Activated naive CD4-positive, alpha-beta T cell treated with anti-CD3 and anti-CD28 coated beads for 36 hours (primary cell): ENCODE results near the gene MRPS6. TPM values are rescaled to one million over a fixed set of nuclear protein-coding genes. Genes with fewer than 3 reads are reported as not detected.
A peak's percentile ranks its signal among the peaks of the same experiment; 100 is the strongest.

ENCODE experiments used
- CTCF ChIA-PET: fragments of 350-600 bp; sonication (Branson Sonifier 250); formaldehyde crosslinking; loops from one replicate; lab custom pipeline; 2021; ENCODE audit warnings: antibody characterized with exemption; lab: Charles Lee
- DNase-seq: peaks from one replicate; pipeline ENCODE4 v3.0.0-alpha.2; 2020
- H3K27ac Mint-ChIP-seq: one replicate; pipeline ENCODE4 v1.8.0; 2021; ENCODE audit warnings: mild to moderate bottlenecking, mixed read lengths
- H3K27me3 Mint-ChIP-seq: one replicate; pipeline ENCODE4 v1.8.0; 2021; ENCODE audit warnings: low read depth, mixed read lengths
- H3K36me3 Mint-ChIP-seq: one replicate; pipeline ENCODE4 v1.8.0; 2021; ENCODE audit warnings: low read depth, mixed read lengths
- H3K4me1 Mint-ChIP-seq: one replicate; pipeline ENCODE4 v1.8.0; 2021; ENCODE audit warnings: low read depth, mixed read lengths
- H3K4me3 Mint-ChIP-seq: one replicate; pipeline ENCODE4 v1.8.0; 2021; ENCODE audit warnings: mild to moderate bottlenecking, moderate library complexity, mixed read lengths
- H3K9me3 Mint-ChIP-seq: one replicate; pipeline ENCODE4 v1.8.0; 2021; ENCODE audit warnings: mixed read lengths
- intact Hi-C: fragments of 100-400 bp; cut with micrococcal nuclease; formaldehyde crosslinking; loops from one replicate; pipeline ENCODE4 v1.15.1; 2023
- total RNA-seq, 2 experiments: library from RNA; stranded (reverse); gene quantifications; one replicate each; pipeline ENCODE4 v1.2.3, GENCODE V29; 2021

MRPS6 gene
- total RNA-seq, 2 experiments from 2014 or later: 78.9 to 80.0 TPM

DNA sequence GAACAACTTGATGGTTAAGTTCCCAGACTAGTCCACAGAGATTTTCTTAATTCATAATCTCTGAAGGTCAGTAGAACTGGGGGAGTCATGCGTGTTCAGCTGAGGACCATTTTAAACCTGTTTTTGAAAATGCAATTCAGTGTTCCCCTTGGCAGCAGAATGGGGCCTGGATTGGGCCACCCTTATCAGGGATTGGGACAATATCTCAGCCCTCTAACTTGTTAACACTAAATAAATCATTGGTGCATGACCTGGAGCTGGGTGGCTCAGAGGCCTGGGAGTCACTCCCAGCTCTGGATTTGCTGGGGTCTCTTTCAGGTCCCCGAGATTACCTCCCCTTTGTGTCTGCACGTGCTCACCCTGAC lies 55.3 kb downstream of the MRPS6 start:
- CTCF ChIA-PET: interaction anchor here (0.6 to 3.5 kb wide), 11 partner anchors 28 to 219 kb away, joined by 3 to 22 read pairs (median 4); partner anchors contain the start of genes MRPS6 and SLC5A3
- H3K4me3 Mint-ChIP-seq: no peak overlapping the region
- H3K27ac Mint-ChIP-seq: peak overlapping the region; percentile 92
- H3K27me3 Mint-ChIP-seq: no peaks in the 10 kb centered on the region
- peaks cover 51% of the 10 kb centered on the region for H3K36me3 Mint-ChIP-seq
- peaks cover 6% of the 10 kb centered on the region for H3K9me3 Mint-ChIP-seq
- H3K4me1 Mint-ChIP-seq: peaks cover 86% of the 10 kb centered on the region
- intact Hi-C loops: loop anchor here (1.0 to 5.0 kb wide), 14 partner anchors 26 to 486 kb away; partner anchors contain the start of genes ATP5PO, CRYZL1 and ITSN1
- no peak for DNase-seq

DNA sequence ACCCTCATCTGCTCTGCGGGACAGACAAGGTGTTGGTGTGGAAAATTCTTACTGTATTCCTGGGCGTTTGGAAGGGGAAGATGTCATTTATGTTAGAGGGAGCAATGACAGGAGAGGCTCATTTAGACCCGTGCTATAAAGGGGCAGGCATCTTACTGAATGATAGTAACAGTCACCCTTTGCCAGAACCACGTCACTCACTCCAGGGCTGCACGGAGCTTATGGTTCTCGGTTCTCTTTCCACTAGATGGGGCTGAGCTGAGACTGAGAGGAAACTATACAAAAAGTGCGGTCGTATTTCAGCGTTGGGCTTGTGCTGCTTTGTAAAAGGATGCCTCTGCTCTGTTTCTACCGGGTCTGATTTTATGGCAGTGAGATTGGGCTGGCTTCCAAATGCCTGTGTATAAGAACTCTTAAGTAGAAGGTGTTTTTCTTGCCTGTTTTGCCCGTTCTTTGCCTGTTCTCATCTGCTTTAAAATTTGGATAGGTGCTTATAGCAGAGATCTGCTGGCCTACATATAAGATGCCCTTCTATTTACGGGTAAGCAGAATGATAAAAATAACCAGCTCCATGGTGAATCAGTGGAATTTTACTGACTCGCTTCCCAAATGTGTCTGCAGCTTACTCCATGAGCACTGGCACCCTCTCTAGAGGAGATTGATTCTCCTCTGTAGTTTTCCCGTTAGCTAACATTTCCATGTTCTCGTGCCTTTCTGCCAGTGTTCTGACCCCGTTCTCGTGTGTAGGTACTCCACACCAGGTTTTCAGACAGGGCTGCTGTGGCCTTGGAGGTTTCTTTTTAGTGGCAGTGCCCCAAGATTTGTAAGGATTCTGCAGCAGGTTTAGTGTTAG lies 55.9 kb downstream of the MRPS6 start:
- peak; percentile 90 for DNase-seq
- intact Hi-C loops: loop anchor here (1.0 to 5.0 kb wide), 14 partner anchors 26 to 487 kb away; partner anchors contain the start of genes ATP5PO, CRYZL1 and ITSN1
- H3K36me3 Mint-ChIP-seq: peaks cover 48% of the 10 kb centered on the region
- H3K27me3 Mint-ChIP-seq: no peaks in the 10 kb centered on the region
- H3K9me3 Mint-ChIP-seq: peaks cover 6% of the 10 kb centered on the region
- peak overlapping the region; percentile 92 for H3K27ac Mint-ChIP-seq
- CTCF ChIA-PET: interaction anchor here (0.5 to 3.5 kb wide), 15 partner anchors 11 to 431 kb away, joined by 3 to 22 read pairs (median 4); partner anchors contain the start of genes MRPS6 and SLC5A3
- H3K4me3 Mint-ChIP-seq: peak overlapping the region; percentile 60
- H3K4me1 Mint-ChIP-seq: peaks cover 83% of the 10 kb centered on the region

- intact Hi-C loops: loop anchor here (1.0 to 5.0 kb wide), 14 partner anchors 25 to 488 kb away; partner anchors contain the start of genes ATP5PO, CRYZL1 and ITSN1
- H3K9me3 Mint-ChIP-seq: no peaks in the 10 kb centered on the region
- H3K36me3 Mint-ChIP-seq: peaks cover 50% of the 10 kb centered on the region
- CTCF ChIA-PET: interaction anchor here (0.6 to 3.5 kb wide), 8 partner anchors 10 to 218 kb away, joined by 3 to 22 read pairs (median 4); no protein-coding TSS in a partner anchor
- DNase-seq: no peak
- peak overlapping the region; percentile 92 for H3K27ac Mint-ChIP-seq
- H3K4me1 Mint-ChIP-seq: peaks cover 79% of the 10 kb centered on the region
- H3K27me3 Mint-ChIP-seq: no peaks in the 10 kb centered on the region
- peak overlapping the region; percentile 60 for H3K4me3 Mint-ChIP-seq
These were observed 56.7 kb downstream of the MRPS6 start for GRCh38 chr21:34129901-34130715.

DNA sequence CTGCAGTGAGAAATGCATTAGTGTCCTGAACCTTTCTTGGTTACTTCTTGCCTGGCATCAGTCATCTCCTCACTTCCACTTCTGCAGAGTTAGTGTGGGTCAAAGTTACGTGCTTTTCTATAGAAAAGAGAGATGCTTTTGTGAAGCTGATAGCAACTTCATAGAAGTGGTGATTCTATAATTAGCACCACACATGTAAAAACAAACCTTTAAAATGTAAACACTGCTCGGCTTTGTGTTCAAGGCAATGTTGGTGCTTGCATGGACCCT lies 57.3 kb downstream of the MRPS6 start:
- intact Hi-C loops: no loop called here
- Mint-ChIP-seq H3K36me3 (peaks cover 50% of the 10 kb centered on the region), H3K27me3 (no peaks in the 10 kb centered on the region), H3K9me3 (no peaks in the 10 kb centered on the region), H3K4me3 (no peak overlapping the region), H3K4me1 (peaks cover 75% of the 10 kb centered on the region), H3K27ac (peak overlapping the region; percentile 92)
- CTCF ChIA-PET: interaction anchor here (0.6 to 3.5 kb wide), 5 partner anchors 9 to 207 kb away, joined by 3 to 22 read pairs (median 3); no protein-coding TSS in a partner anchor
- DNase-seq: no peak

DNA sequence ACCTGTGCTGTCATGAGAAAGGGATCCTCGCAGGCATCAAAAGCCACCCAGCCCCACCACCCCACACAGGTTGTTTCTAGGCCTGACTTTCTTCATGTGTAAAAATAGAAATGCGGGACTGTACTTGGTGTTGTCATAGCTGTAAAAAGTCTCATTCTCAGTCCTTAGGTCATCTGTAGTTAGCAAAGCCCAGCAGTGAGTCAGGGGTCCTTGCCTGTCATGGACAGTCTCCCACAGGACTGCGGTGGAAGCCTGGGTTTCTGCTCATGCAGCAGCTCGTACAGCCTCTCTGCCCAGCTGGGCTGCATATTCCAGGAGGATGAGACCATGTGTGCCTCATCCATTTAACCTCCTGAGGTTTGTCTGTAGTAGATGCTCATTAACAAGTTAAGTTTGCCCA lies 58.2 kb downstream of the MRPS6 start:
- Mint-ChIP-seq H3K9me3 (no peaks in the 10 kb centered on the region), H3K27ac (peak overlapping the region; percentile 92), H3K4me3 (no peak overlapping the region), H3K4me1 (peaks cover 68% of the 10 kb centered on the region), H3K36me3 (peaks cover 48% of the 10 kb centered on the region), H3K27me3 (no peaks in the 10 kb centered on the region)
- CTCF ChIA-PET: interaction anchor here (1.1 to 3.5 kb wide), 5 partner anchors 9 to 208 kb away, joined by 3 to 22 read pairs (median 3); no protein-coding TSS in a partner anchor
- intact Hi-C loops: no loop called here
- DNase-seq: no peak

GRCh38 chr21:34132202-34132601 lies 58.8 kb downstream of the MRPS6 start:
- CTCF ChIA-PET: interaction anchor here (0.6 to 2.4 kb wide), 4 partner anchors 41 to 216 kb away, joined by 3 to 13 read pairs (median 6); no protein-coding TSS in a partner anchor
- intact Hi-C loops: no loop called here
- peak overlapping the region; percentile 66 for H3K27ac Mint-ChIP-seq
- H3K9me3 Mint-ChIP-seq: peaks cover 3% of the 10 kb centered on the region
- H3K4me3 Mint-ChIP-seq: no peak overlapping the region
- peaks cover 70% of the 10 kb centered on the region for H3K4me1 Mint-ChIP-seq
- H3K36me3 Mint-ChIP-seq: peaks cover 51% of the 10 kb centered on the region
- DNase-seq: peak; percentile 42
- no peaks in the 10 kb centered on the region for H3K27me3 Mint-ChIP-seq

GRCh38 chr21:34132926-34133325 lies 59.5 kb downstream of the MRPS6 start:
- CTCF ChIA-PET: interaction anchor here (0.5 to 2.4 kb wide), 6 partner anchors 42 to 1465 kb away, joined by 3 to 13 read pairs (median 4); no protein-coding TSS in a partner anchor
- H3K36me3 Mint-ChIP-seq: peaks cover 53% of the 10 kb centered on the region
- no peak overlapping the region for H3K4me3 Mint-ChIP-seq
- intact Hi-C loops: loop anchor here (1.0 kb wide), 1 partner anchor 158 kb away; no protein-coding TSS in a partner anchor
- peaks cover 63% of the 10 kb centered on the region for H3K4me1 Mint-ChIP-seq
- peaks cover 3% of the 10 kb centered on the region for H3K9me3 Mint-ChIP-seq
- H3K27ac Mint-ChIP-seq: peak overlapping the region; percentile 66
- no peak for DNase-seq
- no peaks in the 10 kb centered on the region for H3K27me3 Mint-ChIP-seq

DNA sequence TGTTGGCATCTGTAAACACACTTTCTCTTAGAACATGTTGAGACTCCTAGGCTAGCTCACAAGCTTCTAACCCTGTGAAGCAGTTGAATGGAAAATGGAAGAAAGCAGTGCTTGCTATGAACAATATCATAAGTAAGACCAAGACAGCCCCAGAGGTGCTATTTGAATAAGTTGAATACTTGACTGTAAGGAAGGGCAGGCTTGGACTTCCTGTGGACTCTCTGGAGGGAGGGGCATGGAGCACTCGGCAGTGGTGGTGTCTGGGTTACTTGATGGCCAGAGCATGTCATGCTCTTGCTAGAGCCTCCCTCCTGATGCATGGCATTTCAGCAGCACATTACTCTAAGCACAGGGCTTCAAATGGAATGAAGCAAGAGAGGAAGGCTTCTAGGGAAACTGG lies 60.0 kb downstream of the MRPS6 start:
- Mint-ChIP-seq H3K9me3 (peaks cover 6% of the 10 kb centered on the region), H3K4me1 (peaks cover 62% of the 10 kb centered on the region), H3K27me3 (no peaks in the 10 kb centered on the region), H3K27ac (peak overlapping the region; percentile 66), H3K4me3 (no peak overlapping the region), H3K36me3 (peaks cover 57% of the 10 kb centered on the region)
- intact Hi-C loops: loop anchor here (1.0 kb wide), 1 partner anchor 158 kb away; no protein-coding TSS in a partner anchor
- CTCF ChIA-PET: interaction anchor here (0.5 to 2.4 kb wide), 6 partner anchors 23 to 1464 kb away, joined by 3 to 13 read pairs (median 4); no protein-coding TSS in a partner anchor
- peak; percentile 39 for DNase-seq

GRCh38 chr21:34133802-34134201 lies 60.4 kb downstream of the MRPS6 start:
- H3K4me1 Mint-ChIP-seq: peaks cover 58% of the 10 kb centered on the region
- no peaks in the 10 kb centered on the region for H3K27me3 Mint-ChIP-seq
- H3K27ac Mint-ChIP-seq: peak overlapping the region; percentile 66
- H3K9me3 Mint-ChIP-seq: peaks cover 6% of the 10 kb centered on the region
- no peak for DNase-seq
- peaks cover 59% of the 10 kb centered on the region for H3K36me3 Mint-ChIP-seq
- H3K4me3 Mint-ChIP-seq: no peak overlapping the region
- intact Hi-C loops: loop anchor here (1.0 kb wide), 1 partner anchor 159 kb away; no protein-coding TSS in a partner anchor
- CTCF ChIA-PET: interaction anchor here (0.6 to 2.4 kb wide), 4 partner anchors 23 to 415 kb away, joined by 3 to 13 read pairs (median 6); no protein-coding TSS in a partner anchor

- Mint-ChIP-seq H3K27ac (no peak overlapping the region), H3K9me3 (peaks cover 6% of the 10 kb centered on the region), H3K27me3 (no peaks in the 10 kb centered on the region), H3K4me3 (no peak overlapping the region), H3K4me1 (peaks cover 50% of the 10 kb centered on the region), H3K36me3 (peaks cover 60% of the 10 kb centered on the region)
- CTCF ChIA-PET: interaction anchor here (0.6 to 0.9 kb wide), 2 partner anchors 61 to 656 kb away, joined by 4 read pairs; no protein-coding TSS in a partner anchor
- DNase-seq: no peak
- intact Hi-C loops: no loop called here
These were observed 62.0 kb downstream of the MRPS6 start for GRCh38 chr21:34135330-34135729.

GRCh38 chr21:34141373-34141772 lies 68.0 kb downstream of the MRPS6 start:
- Mint-ChIP-seq H3K9me3 (peaks cover 13% of the 10 kb centered on the region), H3K4me3 (no peak overlapping the region), H3K4me1 (peaks cover 18% of the 10 kb centered on the region), H3K27ac (no peak overlapping the region), H3K36me3 (peaks cover 67% of the 10 kb centered on the region), H3K27me3 (no peaks in the 10 kb centered on the region)
- DNase-seq: no peak
- intact Hi-C loops: no loop called here
- CTCF ChIA-PET: interaction anchor here (2.1 kb wide), 1 partner anchor 218 kb away, joined by 12 read pairs; no protein-coding TSS in a partner anchor
